Small intestine (tissue), 7 donors: Measurements from ENCODE around the gene ARID5B. TPM values are rescaled to one million over a fixed set of nuclear protein-coding genes. Genes with fewer than 3 reads are reported as not detected.

Experiments
- DNase-seq, 2 donors: peaks; one replicate each; pipeline versions ENCODE4 v3.0.0 to v3.0.0-alpha.2; 2013
- FAIRE-seq: peaks from 2 replicates; lab custom pipeline; 2012; peaks lifted over from hg19 to GRCh38; lab: Jason Lieb, UNC
- H3K27ac ChIP-seq, 3 donors: one replicate each; pipeline ENCODE4 v1.5.1; 2013; ENCODE audit warnings: low read length in 2 of 3, mild to moderate bottlenecking in 2 of 3, control low read depth in 1 of 3, inconsistent platforms in 1 of 3, low read depth in 1 of 3, moderate library complexity in 1 of 3
- H3K27me3 ChIP-seq, 3 donors: one replicate each; pipeline ENCODE4 v1.6.1; 2013; ENCODE audit warnings: low read length in 3 of 3, inconsistent platforms in 1 of 3; ENCODE audit not compliant: control insufficient read depth in 3 of 3, insufficient read depth in 3 of 3
- H3K36me3 ChIP-seq, 3 donors: one replicate each; pipeline ENCODE4 v1.6.1; 2013; ENCODE audit warnings: low read length in 3 of 3, inconsistent platforms in 1 of 3, low read depth in 1 of 3, mild to moderate bottlenecking in 1 of 3, moderate library complexity in 1 of 3; ENCODE audit not compliant: control insufficient read depth in 3 of 3, insufficient read depth in 2 of 3
- H3K4me1 ChIP-seq, 3 donors: one replicate each; pipeline ENCODE4 v1.6.1; 2013; ENCODE audit warnings: low read length in 2 of 3, inconsistent platforms in 1 of 3, low read depth in 1 of 3, mild to moderate bottlenecking in 1 of 3, moderate library complexity in 1 of 3; ENCODE audit not compliant: control insufficient read depth in 3 of 3, insufficient read depth in 2 of 3
- H3K4me3 ChIP-seq, 3 donors: one replicate each; pipeline ENCODE4 v1.5.1; 2013; ENCODE audit warnings: low read length in 3 of 3, control low read depth in 1 of 3, inconsistent platforms in 1 of 3, low read depth in 1 of 3, mild to moderate bottlenecking in 1 of 3, moderate library complexity in 1 of 3
- H3K9me3 ChIP-seq, 2 donors: one replicate each; pipeline ENCODE4 v1.6.1; 2013; ENCODE audit warnings: low read depth in 1 of 2, low read length in 1 of 2; ENCODE audit not compliant: control insufficient read depth in 2 of 2, insufficient read depth in 1 of 2
- WGBS, 3 donors: extraction: QIAGEN DNeasy Blood & Tissue Kit; methylation state at CpG; one replicate each; pipeline ENCODE4 v1.1.7; 2013; 5-methylcytosine and 5-hydroxymethylcytosine counted together
- polyA plus RNA-seq, 4 donors: library from polyadenylated mRNA; stranded (reverse) in 3 of 4; unstranded in 1 of 4; fragments of 200-250 nt in 3 of 4; fragments of 120-200 nt in 1 of 4; gene quantifications; one replicate each; pipeline versions ENCODE4 v1.2.1 to v1.2.3, GENCODE V29; 2013
- donor health status: healthy with polysubstance abuse.
- donor health status: control.
- donor health status: control.
- donor health status: Bipolar disorder and iron deficiency.
- donor health status: healthy.

ARID5B gene
- polyA plus RNA-seq, 4 donors, result 1.1 to 24.6 (median 6.7) TPM

DNA sequence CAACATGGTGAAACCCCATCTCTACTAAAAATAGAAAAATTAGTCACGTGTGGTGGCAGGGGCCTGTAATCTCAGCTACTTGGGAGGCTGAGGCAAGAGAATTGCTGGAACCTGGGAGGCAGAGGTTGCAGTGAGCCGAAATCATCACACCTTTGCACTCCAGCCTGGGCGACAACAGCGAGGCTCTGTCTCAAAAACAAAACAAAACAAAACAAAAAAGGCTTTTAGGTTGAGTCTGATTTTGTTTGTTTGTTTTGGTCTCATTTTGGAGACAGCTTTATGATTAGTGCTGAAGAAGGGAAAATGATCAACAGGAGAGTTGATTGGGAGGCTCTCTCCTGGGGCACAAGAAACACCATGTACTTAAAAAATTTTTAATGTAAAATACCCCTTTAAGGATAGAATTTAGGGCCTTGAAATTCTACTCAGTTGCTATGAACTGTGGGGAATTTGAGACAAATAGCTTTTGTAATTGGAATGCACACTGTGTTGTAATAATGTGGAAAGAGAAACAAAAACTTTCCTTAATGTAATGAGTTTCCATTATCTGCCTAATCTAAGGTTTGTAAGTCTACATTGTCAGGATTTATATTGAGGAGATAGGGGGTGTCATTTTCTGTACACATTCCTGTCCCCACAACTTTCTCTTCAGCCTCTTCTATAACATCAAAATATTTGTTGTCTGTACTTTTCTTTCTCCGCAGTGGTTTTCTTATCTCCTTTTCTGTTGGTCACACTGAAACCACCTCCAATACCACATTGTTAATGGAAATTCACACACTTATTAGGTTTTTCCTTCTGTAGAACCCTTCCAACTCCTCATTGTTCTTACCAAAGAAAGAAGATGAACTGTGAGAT, 41.3 kb downstream of the ARID5B start:
- H3K27me3 ChIP-seq, result no peaks in the 10 kb centered on the region
- FAIRE-seq, result no peak
- 65 to 76% (median 70%) methylated on average over 5 of the region's 5 CpGs for WGBS, 3 donors
- H3K4me1 ChIP-seq, result peaks cover 0 to 22% (median 3%) of the 10 kb centered on the region in 3 donors
- no peaks in the 10 kb centered on the region for H3K9me3 ChIP-seq
- peak in 1 of 2 donors; percentile 51 for DNase-seq
- peaks cover 0 to 14% (median 0%) of the 10 kb centered on the region in 3 donors for H3K36me3 ChIP-seq
- H3K27ac ChIP-seq, result peak overlapping the region; percentile 32 to 55 (median 36)
- no peak overlapping the region for H3K4me3 ChIP-seq

DNA sequence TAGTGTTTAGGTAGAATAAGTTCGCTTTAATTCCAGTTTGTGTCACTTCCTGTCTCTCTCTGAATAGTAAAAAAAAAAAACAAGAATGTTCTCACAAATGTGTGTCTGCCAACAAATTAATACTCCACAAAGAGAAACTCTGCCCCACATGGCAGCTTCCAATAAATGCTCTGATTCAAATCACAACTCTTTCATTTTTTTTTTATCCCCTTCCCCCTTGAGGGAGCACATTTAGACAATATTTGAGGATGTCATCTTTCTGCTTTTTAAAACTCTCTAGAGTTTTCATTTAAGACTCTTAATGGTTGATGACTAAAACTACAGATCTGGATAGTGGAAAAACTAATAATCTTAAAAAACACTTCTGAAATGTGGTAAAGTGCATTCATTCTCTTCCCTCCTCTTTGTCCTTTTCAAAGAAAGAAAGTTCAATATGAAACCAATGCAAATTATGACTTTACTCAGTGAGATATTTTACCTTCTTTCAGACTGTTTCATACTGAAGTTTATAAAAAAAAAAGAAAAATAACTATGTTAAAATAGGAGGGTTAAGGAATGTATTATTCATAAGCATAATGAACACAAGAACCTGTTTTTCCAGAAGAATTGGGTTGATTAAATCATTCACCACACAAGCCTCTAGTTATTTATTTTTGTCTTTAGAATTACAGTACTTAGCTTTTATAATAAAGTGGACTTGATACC, 42.3 kb downstream of the ARID5B start:
- peaks cover 0 to 12% (median 2%) of the 10 kb centered on the region in 3 donors for H3K4me1 ChIP-seq
- 31 to 67% (median 54%) methylated on average over 1 of the region's 1 CpG for WGBS, 3 donors

DNA sequence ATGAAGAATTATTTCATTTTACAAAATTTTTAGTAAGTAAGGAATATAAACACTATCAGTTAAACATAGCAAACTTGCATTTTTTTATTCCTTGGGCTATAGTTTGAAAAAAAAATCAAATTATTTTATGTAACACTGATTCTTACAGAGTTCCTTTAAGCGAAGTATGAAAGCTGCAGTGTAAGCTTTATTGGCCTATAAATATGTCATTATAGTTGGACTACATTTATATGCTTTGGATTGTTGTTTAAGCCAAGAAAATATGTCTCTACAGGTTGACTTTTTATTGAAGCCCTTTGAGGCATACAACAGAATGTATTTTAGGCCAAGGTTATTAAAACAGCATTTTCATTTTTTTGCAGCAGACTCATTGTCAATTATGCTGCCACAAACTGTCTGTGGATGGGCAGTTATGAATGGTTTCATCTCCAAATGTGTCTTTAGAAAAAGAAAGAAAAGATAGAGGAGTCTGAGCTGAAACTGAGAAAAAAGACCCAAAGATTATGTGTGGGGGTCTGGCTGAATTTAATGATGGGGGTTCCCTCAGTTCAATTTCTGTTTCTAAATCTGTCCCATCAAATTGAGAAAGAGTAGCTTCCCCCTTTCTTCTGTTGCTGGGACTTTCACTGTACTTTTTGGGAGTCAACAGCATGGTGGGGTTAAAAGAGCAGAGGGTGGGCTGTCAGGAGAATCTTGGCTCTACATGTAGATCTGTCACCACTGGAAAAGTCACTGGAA, 43.1 kb downstream of the ARID5B start:
- Histone ChIP-seq H3K4me1 (peaks cover 0 to 14% (median 2%) of the 10 kb centered on the region in 3 donors), H3K27me3 (no peaks in the 10 kb centered on the region), H3K27ac (no peak overlapping the region), H3K4me3 (no peak overlapping the region), H3K9me3 (no peaks in the 10 kb centered on the region), H3K36me3 (peaks cover 0 to 24% (median 0%) of the 10 kb centered on the region in 3 donors)
- DNase-seq (no peak), FAIRE-seq (no peak)
- 12 to 42% (median 34%) methylated on average over 1 of the region's 1 CpG for WGBS, 3 donors

More for the DNA sequence above, 42.3 kb downstream of the ARID5B start:
- Histone ChIP-seq H3K27me3 (no peaks in the 10 kb centered on the region), H3K27ac (peak overlapping the region in 1 of 3 donors; percentile 36), H3K4me3 (no peak overlapping the region), H3K9me3 (no peaks in the 10 kb centered on the region), H3K36me3 (peaks cover 0 to 19% (median 0%) of the 10 kb centered on the region in 3 donors)
- FAIRE-seq, result peak; percentile 49
- peak in 1 of 2 donors; percentile 37 for DNase-seq

DNA sequence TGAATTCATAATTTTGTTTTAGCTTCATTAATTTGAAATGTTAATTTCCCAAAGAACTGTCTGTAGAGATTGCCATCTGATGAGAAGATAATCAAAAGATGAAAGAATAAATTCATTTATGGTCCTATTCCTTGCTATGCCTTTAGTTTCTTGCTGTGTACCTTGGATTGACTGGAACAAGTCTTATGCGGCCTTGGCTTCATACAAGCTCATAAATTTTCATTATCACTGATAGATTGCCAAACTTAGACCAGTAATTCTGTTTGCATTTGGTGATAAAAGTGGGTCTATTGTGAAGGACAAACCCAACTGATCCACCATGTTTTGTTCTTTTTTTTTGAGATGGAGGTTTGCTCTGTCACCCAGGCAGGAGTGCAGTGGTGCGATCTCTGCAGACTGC, 48.2 kb downstream of the ARID5B start:
- no peaks in the 10 kb centered on the region for H3K27me3 ChIP-seq
- peaks cover 0 to 23% (median 2%) of the 10 kb centered on the region in 3 donors for H3K36me3 ChIP-seq
- H3K27ac ChIP-seq, result no peak overlapping the region
- H3K9me3 ChIP-seq, result no peaks in the 10 kb centered on the region
- WGBS, 3 donors, result 46 to 66% (median 62%) methylated on average over 2 of the region's 2 CpGs
- no peak overlapping the region for H3K4me3 ChIP-seq
- DNase-seq (no peak), FAIRE-seq (no peak)
- H3K4me1 ChIP-seq, result peaks cover 0 to 22% (median under 1%) of the 10 kb centered on the region in 3 donors

DNA sequence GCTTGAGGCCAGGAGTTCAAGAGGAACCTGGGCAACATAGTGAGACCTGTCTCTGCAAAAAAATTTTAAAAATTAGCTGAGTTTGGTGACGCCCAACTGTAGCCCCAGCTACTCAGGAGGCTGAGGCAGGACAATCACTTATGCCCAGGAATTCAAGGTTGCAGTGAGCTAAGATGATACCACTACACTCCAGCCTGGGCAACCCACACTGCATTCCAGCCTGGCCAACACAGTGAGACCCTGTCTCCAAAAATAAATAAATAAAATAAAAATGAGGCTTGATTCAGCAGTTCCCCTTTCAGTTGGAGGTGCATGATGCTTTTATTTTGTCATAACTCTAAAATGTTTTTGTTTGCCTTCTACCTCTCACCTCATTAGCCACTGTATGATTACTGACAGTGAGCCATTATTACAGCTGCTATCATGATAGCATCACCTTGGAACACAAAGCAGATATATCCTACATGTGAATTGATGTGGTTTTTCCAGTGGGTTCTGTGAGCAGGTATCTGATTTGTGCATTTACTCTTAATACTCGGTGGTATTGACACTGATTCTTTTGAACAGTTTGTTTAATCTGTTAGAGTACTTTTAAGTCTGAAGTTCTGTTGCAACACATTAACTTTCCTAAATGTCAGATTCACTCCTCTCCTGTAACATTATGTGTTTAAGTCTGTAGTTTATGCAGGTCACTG, 49.1 kb downstream of the ARID5B start:
- peaks cover 0 to 23% (median 2%) of the 10 kb centered on the region in 3 donors for H3K36me3 ChIP-seq
- H3K9me3 ChIP-seq, result no peaks in the 10 kb centered on the region
- no peak for FAIRE-seq
- WGBS, 3 donors, result 51 to 71% (median 59%) methylated on average over 2 of the region's 2 CpGs
- H3K4me1 ChIP-seq, result peaks cover 0 to 20% (median 0%) of the 10 kb centered on the region in 3 donors
- H3K27me3 ChIP-seq, result no peaks in the 10 kb centered on the region
- H3K27ac ChIP-seq, result no peak overlapping the region
- no peak overlapping the region for H3K4me3 ChIP-seq
- DNase-seq, result no peak

DNA sequence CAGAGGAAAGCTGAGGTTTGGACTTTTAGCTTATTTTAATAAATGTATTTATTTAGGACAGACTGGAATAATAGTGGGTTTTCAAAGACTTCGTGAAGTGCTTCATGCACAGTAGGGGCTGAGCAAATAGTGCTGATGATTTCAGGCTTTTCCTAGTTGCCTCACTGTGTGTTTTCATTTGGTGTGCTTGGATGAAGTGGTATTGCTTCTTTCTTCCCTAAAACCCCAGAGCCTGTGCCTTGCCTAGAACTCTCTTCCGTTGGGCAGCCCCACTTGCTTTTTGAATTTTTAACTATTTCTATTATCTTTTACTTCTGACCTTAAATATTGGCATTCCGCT, 49.6 kb downstream of the ARID5B start:
- Histone ChIP-seq H3K4me1 (peaks cover 0 to 20% (median 0%) of the 10 kb centered on the region in 3 donors), H3K9me3 (no peaks in the 10 kb centered on the region), H3K27me3 (no peaks in the 10 kb centered on the region), H3K4me3 (no peak overlapping the region), H3K36me3 (peaks cover 0 to 26% (median 2%) of the 10 kb centered on the region in 3 donors), H3K27ac (no peak overlapping the region)
- 71 to 79% (median 72%) methylated on average over 3 of the region's 3 CpGs for WGBS, 3 donors
- DNase-seq (no peak), FAIRE-seq (no peak)

DNA sequence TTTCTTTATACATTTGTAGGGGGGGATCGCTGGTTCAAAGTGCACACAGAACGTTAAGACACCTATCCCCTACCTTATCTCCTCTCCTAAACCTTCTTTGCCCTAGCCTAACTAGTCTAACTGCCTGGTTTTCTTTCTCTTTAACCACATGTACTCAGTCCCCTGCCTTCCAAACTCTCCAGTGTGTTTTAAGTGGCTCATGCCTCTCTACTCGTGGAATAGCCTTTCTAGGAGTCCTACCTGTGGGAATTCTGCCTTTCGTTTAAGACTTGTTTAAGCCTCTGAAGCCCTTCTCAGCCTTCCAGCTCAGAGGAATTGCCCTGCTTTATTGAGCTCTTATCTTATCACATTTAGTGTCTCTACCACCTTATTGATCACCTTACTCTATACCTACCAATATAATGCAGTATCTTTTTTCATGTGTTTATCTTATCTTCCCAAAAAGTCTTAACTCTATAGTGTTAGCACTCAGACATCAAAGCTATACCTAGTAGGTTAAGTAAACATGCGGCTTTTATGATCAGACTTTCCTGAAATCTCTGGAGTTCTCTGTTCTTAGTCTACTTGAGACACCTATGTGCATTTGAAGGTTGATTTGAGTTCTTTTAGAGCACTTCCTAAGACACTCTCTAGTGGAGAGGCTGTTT, 50.7 kb downstream of the ARID5B start:
- Histone ChIP-seq H3K36me3 (peaks cover 0 to 22% (median 2%) of the 10 kb centered on the region in 3 donors), H3K27ac (peak overlapping the region in 2 of 3 donors; percentile 5 to 32), H3K27me3 (no peaks in the 10 kb centered on the region), H3K4me1 (peaks cover 0 to 20% (median 0%) of the 10 kb centered on the region in 3 donors), H3K9me3 (no peaks in the 10 kb centered on the region), H3K4me3 (no peak overlapping the region)
- peak; percentile 36 for FAIRE-seq
- peak; percentile 59 to 64 for DNase-seq
- 19 to 62% (median 44%) methylated on average over 5 of the region's 5 CpGs for whole genome bisulfite sequencing, 3 donors
